Measurements from ENCODE around the gene TBCCD1.

The TBCCD1 gene

DNA sequence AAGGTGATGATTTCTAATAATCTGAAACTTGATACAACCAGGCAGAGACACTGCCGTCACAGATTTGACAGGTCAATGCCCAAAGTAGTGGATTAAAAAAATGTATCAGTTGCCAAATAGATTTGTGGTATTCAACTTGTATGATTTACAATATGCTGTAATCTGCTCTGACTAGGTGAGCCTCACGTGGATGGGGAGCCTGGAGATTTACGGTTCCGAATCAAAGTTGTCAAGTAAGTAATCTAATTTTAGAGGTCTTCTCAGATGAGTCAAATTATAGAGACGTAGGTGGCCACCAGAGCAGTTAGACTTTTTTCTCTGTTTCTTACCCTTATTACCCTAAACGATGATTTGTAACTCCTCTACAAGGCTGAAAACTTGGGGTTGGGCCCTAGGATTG lies 15.4 kb upstream of the TBCCD1 start:
- no peak for TF ChIP-seq CTCF (IDR thresholded peaks at IDR 0.05)

GRCh38 chr3:186580785-186581184 lies 13.6 kb upstream of the TBCCD1 start:
- TF ChIP-seq CTCF (IDR thresholded peaks at IDR 0.05), result no peak

DNA sequence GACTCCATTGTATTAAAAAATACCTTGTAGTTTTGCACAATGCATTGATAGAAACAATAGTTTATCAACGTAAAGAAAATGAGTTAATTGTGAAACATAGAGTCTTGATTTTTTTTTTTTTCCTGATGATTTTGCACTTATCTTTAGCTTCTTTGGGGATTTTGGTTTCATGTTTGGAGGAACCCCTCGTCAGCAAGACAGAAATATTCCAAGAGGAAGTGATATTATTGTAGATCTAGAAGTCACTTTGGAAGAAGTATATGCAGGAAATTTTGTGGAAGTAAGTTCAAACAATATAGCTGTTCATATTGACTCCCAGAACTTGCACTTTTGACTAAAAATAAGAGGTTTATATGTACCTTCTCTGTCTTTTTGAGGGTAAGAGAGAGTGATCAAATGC lies 10.4 kb upstream of the TBCCD1 start:
- TF ChIP-seq CTCF (IDR thresholded peaks at IDR 0.05), result no peak

DNA sequence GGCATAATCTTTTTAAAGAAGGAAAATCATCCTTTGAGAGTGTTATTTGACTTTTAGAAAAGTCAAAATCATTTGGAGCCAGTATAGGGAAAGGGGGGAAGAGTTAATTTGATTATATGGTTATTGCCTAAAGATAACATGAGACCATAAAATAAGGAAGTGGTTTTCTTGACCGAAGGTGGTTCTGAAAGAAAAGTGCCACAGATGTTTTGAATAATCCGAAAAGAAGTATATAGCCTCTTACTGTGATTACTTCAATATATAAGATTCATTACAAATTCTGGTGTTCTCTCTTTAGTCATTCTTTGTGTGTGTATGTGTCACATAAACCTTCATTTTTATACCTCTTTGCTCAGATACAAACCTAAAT lies 4.5 kb upstream of the TBCCD1 start:
- no peak for TF ChIP-seq CTCF (IDR thresholded peaks at IDR 0.05)

- no peak for TF ChIP-seq CTCF (IDR thresholded peaks at IDR 0.05)
Measured at GRCh38 chr3:186570941-186571643, 4.0 kb upstream of the TBCCD1 start.

- no peak for TF ChIP-seq CTCF (IDR thresholded peaks at IDR 0.05)
Measured at GRCh38 chr3:186570096-186570940, 3.2 kb upstream of the TBCCD1 start, which contains the start of gene DNAJB11. TSS of gene DNAJB11 (plus strand) at chr3:186570720. CDS start at chr3:186570898, 178 bp downstream.

DNA sequence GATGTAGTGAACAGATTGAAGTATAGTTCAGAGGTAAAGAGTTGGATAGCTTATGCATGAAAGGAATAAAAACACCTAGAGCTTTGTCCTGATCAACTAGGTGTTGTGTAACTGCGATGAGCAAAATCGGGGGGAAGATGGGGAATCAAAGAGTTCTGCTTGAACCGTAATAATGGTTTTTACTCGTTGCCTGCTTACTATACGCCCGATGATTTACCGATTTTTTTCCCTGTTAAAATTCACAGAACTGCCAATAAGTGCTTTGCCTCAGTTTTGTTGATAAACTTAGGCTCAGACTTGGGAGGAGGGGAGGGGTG lies 2.6 kb upstream of the TBCCD1 start:
- TF ChIP-seq CTCF (IDR thresholded peaks at IDR 0.05), result no peak

Data from LNCAP (cell line).